CD4-positive, alpha-beta T cell treated with Interleukin-15 for 4 hours (primary cell): ENCODE data around the gene LHFPL6.

Experiments
- DNase-seq: peaks from one replicate; pipeline ENCODE4 v3.0.0-alpha.2; 2020; ENCODE audit warnings: low spot score

LHFPL6 gene

GRCh38 chr13:39462906-39463305, 140.1 kb downstream of the LHFPL6 start:
- no peak for DNase-seq

GRCh38 chr13:39462428-39462827, 140.6 kb downstream of the LHFPL6 start:
- DNase-seq, result no peak

- no peak for DNase-seq
These were observed 141.2 kb downstream of the LHFPL6 start for GRCh38 chr13:39461685-39462266.

GRCh38 chr13:39457274-39457673, 145.7 kb downstream of the LHFPL6 start:
- no peak for DNase-seq

- no peak for DNase-seq
These were observed 147.3 kb downstream of the LHFPL6 start for GRCh38 chr13:39455521-39456175.

- DNase-seq, result no peak
These were observed 150.2 kb downstream of the LHFPL6 start for GRCh38 chr13:39452834-39453233.

- DNase-seq, result no peak
These were observed 150.6 kb downstream of the LHFPL6 start for GRCh38 chr13:39452417-39452816.

GRCh38 chr13:39451860-39452301, 151.1 kb downstream of the LHFPL6 start:
- DNase-seq, result no peak

GRCh38 chr13:39451301-39451700, 151.7 kb downstream of the LHFPL6 start:
- no peak for DNase-seq

GRCh38 chr13:39450176-39450575, 152.8 kb downstream of the LHFPL6 start:
- DNase-seq, result no peak

- DNase-seq, result no peak
These were observed 154.2 kb downstream of the LHFPL6 start for GRCh38 chr13:39448834-39449233.

- DNase-seq, result no peak
These were observed 156.1 kb downstream of the LHFPL6 start for GRCh38 chr13:39446865-39447264.

- DNase-seq, result no peak
These were observed 158.1 kb downstream of the LHFPL6 start for GRCh38 chr13:39444866-39445265.

- DNase-seq, result no peak
These were observed 169.3 kb downstream of the LHFPL6 start for GRCh38 chr13:39433651-39434050.

- DNase-seq, result no peak
These were observed 170.8 kb downstream of the LHFPL6 start for GRCh38 chr13:39432196-39432595.

GRCh38 chr13:39422845-39423565, 180.0 kb downstream of the LHFPL6 start:
- DNase-seq, result no peak

- DNase-seq, result no peak
These were observed 183.1 kb downstream of the LHFPL6 start for GRCh38 chr13:39419876-39420275.

- DNase-seq, result no peak
These were observed 183.9 kb downstream of the LHFPL6 start for GRCh38 chr13:39419068-39419467.

- no peak for DNase-seq
These were observed 184.6 kb downstream of the LHFPL6 start for GRCh38 chr13:39418424-39418823.

- DNase-seq, result no peak
These were observed 185.3 kb downstream of the LHFPL6 start for GRCh38 chr13:39417643-39418042.

GRCh38 chr13:39417131-39417530, 185.9 kb downstream of the LHFPL6 start:
- DNase-seq, result no peak

- no peak for DNase-seq
These were observed 187.8 kb downstream of the LHFPL6 start for GRCh38 chr13:39415008-39415802.

GRCh38 chr13:39414339-39414738, 188.7 kb downstream of the LHFPL6 start:
- no peak for DNase-seq
